HUES6 (cell line): ENCODE data around the gene OXT.
"Not testable (repeated sequence)": the region's sequence is repeated elsewhere in the genome, so short reads cannot be mapped to it uniquely, and the experiment has no call there.

Source experiments
- H3K27ac ChIP-seq: 2 replicates; pipeline ENCODE4 v1.7.0; 2013; ENCODE audit warnings: low read depth, mild to moderate bottlenecking, low read length, inconsistent platforms
- H3K27me3 ChIP-seq: 2 replicates; pipeline ENCODE4 v1.6.1; 2013; ENCODE audit warnings: low read length; ENCODE audit not compliant: control insufficient read depth, insufficient read depth
- H3K36me3 ChIP-seq: 2 replicates; pipeline ENCODE4 v1.6.1; 2013; ENCODE audit warnings: low read length; ENCODE audit not compliant: control insufficient read depth, insufficient read depth
- H3K4me1 ChIP-seq: 2 replicates; pipeline ENCODE4 v1.6.1; 2013; ENCODE audit warnings: low read length; ENCODE audit not compliant: control insufficient read depth, insufficient read depth
- H3K4me3 ChIP-seq: 2 replicates; pipeline ENCODE4 v1.5.1; 2013; ENCODE audit warnings: low read depth, low read length
- H3K9ac ChIP-seq: one replicate; pipeline ENCODE4 v1.6.1; 2013; ENCODE audit warnings: mild to moderate bottlenecking, low read length
- H3K9me3 ChIP-seq: 2 replicates; pipeline ENCODE4 v1.6.1; 2013; ENCODE audit warnings: low read depth, low read length; ENCODE audit not compliant: control insufficient read depth, insufficient read depth

Gene OXT

DNA sequence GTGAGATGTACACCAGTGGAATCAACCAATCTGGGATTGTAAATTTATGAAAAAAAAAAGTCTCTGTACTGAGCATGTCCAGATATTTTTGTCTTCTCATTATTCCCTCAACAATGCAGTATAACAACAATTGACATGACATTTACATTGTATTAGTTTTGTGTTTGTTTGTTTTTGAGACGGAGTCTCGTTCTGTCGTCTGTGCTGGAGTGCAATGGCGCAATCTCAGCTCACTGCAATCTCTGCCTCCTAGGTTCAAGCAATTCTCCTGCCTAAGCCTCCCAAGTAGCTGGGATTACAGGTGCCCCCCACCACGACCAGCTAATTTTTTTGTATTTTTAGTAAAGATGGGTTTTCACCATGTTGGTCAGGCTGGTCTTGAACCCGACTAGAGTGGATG lies 3.9 kb downstream of the OXT start:
- H3K4me1 ChIP-seq, H3K36me3 ChIP-seq, H3K27ac ChIP-seq, H3K9me3 ChIP-seq, H3K9ac ChIP-seq, H3K4me3 ChIP-seq: not testable (repeated sequence)
- H3K27me3 ChIP-seq = peaks cover 32% of the 10 kb centered on the region

DNA sequence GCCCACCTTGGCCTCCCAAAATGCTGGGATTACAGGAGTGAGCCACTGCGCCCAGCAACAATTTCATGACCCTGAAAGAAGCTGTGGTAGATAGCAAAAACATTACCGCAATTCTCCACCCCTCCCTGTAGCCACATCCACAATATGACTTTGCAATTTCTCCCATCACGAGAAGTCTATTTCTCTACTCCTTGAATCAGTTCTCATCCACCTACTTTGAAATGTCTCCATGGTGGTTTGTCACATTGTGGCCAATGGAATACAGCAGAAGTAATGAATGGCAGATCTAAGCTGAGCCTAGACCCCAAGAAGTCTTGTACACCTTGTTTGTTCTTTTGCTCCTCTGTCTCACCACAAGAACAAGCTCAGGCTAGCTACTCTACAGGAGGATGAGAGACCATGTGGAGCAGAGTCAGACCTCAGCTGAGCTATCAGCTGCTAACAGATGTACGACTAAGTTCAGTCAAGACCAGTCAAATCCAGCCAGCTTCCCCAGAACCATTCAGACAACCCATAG lies 6.3 kb downstream of the OXT start:
- Histone ChIP-seq H3K27ac (no peak overlapping the region), H3K9ac (no peak overlapping the region), H3K36me3 (no peaks in the 10 kb centered on the region), H3K27me3 (peaks cover 34% of the 10 kb centered on the region), H3K4me1 (peaks cover 3% of the 10 kb centered on the region), H3K9me3 (no peaks in the 10 kb centered on the region; the same call in 1 of the 2 replicates), H3K4me3 (no peak overlapping the region)

- peaks cover 51% of the 10 kb centered on the region for H3K27me3 ChIP-seq
- H3K27ac ChIP-seq = no peak overlapping the region
- H3K36me3 ChIP-seq = no peaks in the 10 kb centered on the region
- peaks cover 10% of the 10 kb centered on the region; the same call in 1 of the 2 replicates for H3K4me1 ChIP-seq
- H3K9me3 ChIP-seq = no peaks in the 10 kb centered on the region
- no peak overlapping the region for H3K4me3 ChIP-seq
- H3K9ac ChIP-seq = no peak overlapping the region
Measured at GRCh38 chr20:3080939-3081388, 9.5 kb downstream of the OXT start.

- peaks cover 10% of the 10 kb centered on the region; the same call in 1 of the 2 replicates for H3K4me1 ChIP-seq
- H3K27me3 ChIP-seq = peaks cover 51% of the 10 kb centered on the region
- no peak overlapping the region for H3K4me3 ChIP-seq
- H3K9ac ChIP-seq = no peak overlapping the region
- no peaks in the 10 kb centered on the region for H3K9me3 ChIP-seq
- H3K27ac ChIP-seq = no peak overlapping the region
- H3K36me3 ChIP-seq = no peaks in the 10 kb centered on the region
Measured at GRCh38 chr20:3081641-3082040, 10.2 kb downstream of the OXT start.

DNA sequence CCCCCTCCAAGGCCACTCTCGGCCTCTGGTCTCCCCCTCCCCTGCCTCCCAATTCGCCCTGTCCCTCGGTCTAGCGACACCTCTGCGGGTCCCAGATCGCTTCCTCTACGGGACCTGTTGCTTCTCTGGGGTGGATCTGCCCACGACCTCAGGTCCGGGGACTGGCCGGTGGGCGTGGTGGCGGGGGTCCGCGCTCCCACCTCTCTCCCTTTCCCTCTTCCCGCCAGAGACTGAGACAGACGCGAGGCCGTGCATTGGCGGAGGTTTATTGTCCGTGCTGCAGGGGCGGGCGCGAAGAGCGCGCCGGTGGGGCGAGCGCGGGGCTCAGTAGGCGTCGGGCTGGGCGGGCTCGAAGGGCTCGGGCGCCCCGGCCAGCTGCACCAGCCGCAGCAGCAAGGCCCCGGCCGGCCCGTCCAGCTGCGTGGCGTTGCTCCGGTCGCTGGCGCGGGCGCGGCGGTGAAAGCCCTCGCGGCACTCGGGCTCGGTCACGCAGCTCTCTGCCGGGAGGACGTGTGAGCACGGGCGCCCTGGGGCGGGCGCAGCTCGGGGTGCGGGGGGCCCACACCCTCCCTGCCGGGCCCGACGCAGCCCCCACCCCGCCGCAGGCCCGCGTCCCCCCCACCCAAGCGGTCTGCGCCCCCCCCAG lies 11.0 kb downstream of the OXT start:
- Histone ChIP-seq H3K27ac (no peak overlapping the region), H3K27me3 (peaks cover 51% of the 10 kb centered on the region), H3K4me1 (peaks cover 10% of the 10 kb centered on the region; the same call in 1 of the 2 replicates), H3K9me3 (no peaks in the 10 kb centered on the region), H3K4me3 (peak overlapping the region; percentile 58), H3K36me3 (no peaks in the 10 kb centered on the region), H3K9ac (no peak overlapping the region)

DNA sequence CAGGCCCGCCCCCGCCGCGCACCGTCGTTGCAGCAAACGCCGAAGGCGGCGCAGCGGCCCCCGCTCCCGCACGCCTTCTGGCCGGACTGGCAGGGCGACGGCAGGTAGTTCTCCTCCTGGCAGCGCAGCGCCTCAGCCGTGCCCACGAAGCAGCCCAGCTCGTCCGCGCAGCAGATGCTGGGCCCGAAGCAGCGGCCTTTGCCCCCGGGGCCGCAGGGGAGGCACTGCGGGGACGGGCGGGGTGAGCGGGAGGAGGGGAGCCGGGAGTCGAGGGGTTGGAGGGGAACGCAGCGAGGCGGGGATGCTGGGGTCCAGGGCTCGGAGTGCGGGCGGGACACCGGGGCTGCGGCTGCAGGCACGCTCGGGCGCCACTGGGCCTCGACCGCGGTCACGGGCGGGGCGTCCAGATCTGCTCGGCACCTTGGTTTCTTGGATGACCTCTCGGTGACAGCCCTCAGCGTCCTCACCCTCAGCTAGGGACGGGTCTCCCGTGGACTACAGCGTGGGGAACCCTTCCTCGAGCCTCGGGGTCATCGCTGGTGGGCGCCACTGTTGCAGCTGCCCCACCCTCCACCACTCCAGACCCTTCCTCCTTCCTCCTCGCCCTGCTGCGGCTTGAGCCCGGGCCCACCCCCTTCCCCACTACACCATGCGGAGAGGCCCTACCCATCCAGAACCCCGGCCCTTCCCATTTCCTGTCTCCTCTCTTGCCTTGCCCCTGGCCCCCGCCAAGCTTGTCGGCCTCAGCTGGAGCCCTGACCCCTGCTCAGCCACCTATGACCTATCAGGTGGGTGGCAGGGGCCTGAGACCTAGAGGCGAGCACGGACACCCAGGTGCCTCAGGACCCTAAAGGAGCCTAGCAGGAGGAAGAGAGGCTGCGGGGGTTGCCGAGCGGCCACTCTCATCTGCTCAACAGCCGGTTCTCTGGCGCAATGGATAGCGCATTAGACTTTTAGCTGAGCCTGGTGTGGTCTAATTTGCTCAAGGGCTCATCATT lies 11.8 kb downstream of the OXT start:
- H3K27ac ChIP-seq = no peak overlapping the region
- H3K27me3 ChIP-seq = peaks cover 51% of the 10 kb centered on the region
- H3K36me3 ChIP-seq = no peaks in the 10 kb centered on the region
- peaks cover 10% of the 10 kb centered on the region; the same call in 1 of the 2 replicates for H3K4me1 ChIP-seq
- H3K9ac ChIP-seq = peak overlapping the region; percentile 12
- H3K4me3 ChIP-seq = peak overlapping the region; percentile 65
- no peaks in the 10 kb centered on the region for H3K9me3 ChIP-seq

DNA sequence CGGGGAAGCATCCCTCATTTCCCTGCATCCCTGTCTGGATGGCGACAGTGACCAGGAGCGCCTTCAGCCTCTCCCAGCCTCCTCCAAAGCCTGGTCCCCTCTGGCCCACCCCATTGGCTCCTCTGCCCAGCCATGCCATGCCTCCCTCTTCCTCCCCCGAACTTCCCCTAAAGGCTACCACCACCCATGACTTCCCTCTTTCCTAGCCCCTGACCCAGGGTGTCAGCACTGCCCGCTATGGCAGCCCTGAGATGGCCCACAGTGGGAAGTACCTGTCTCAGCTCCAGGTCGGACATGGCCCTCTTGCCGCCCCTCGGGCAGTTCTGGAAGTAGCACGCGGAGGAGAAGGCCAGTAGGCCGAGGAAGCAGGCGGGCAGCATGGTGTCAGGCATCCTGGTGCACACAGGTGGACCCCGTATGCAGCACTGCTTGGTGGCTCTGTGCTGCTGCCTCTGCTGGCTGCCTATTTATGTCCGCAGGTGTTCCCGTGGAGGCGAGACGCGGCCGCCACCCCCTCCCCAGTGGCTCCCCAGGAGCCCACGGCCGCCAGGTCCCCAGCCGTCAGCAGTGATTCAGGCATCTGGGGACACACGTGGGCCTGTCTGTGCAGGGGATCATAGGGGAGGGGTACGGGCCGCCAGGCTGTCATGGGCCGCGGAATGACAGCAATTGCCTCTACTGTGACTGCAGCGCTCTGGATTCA lies 13.0 kb downstream of the OXT start, which contains the start of gene AVP:
AVP (minus strand) TSS at position 442 of the 703 bp plus-strand sequence; CDS start at position 392, 50 bp downstream.
- Histone ChIP-seq H3K27ac (no peak within 1 kb of the TSS), H3K9ac (no peak within 1 kb of the TSS), H3K4me1 (peaks cover 10% of the 10 kb centered on the region; the same call in 1 of the 2 replicates), H3K36me3 (no peaks in the 10 kb centered on the region), H3K4me3 (peak within 1 kb of the TSS; percentile 65), H3K27me3 (peaks cover 48% of the 10 kb centered on the region), H3K9me3 (no peaks in the 10 kb centered on the region)

DNA sequence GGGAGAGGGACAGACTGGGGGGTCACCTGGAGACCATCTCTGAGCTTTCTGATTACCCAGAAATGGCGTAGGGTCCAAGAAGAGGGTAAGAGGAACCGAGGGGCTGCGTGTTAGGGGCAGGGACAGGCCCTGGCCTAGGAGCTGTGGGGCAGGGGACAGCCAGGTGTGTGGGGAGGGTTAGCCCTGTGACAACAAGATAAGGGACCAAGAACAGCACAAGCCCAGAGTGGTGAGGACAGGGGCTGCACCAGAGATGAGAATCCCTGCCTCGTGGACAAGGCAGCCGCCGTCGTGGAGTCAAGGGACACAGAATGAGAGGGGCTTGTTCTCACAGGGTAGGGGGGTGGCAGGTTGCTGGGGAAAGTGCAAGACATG lies 13.6 kb downstream of the OXT start:
- no peak overlapping the region for H3K4me3 ChIP-seq
- H3K27me3 ChIP-seq = peaks cover 49% of the 10 kb centered on the region
- H3K9me3 ChIP-seq = no peaks in the 10 kb centered on the region
- H3K4me1 ChIP-seq = peaks cover 10% of the 10 kb centered on the region; the same call in 1 of the 2 replicates
- no peak overlapping the region for H3K9ac ChIP-seq
- no peaks in the 10 kb centered on the region for H3K36me3 ChIP-seq
- H3K27ac ChIP-seq = no peak overlapping the region

DNA sequence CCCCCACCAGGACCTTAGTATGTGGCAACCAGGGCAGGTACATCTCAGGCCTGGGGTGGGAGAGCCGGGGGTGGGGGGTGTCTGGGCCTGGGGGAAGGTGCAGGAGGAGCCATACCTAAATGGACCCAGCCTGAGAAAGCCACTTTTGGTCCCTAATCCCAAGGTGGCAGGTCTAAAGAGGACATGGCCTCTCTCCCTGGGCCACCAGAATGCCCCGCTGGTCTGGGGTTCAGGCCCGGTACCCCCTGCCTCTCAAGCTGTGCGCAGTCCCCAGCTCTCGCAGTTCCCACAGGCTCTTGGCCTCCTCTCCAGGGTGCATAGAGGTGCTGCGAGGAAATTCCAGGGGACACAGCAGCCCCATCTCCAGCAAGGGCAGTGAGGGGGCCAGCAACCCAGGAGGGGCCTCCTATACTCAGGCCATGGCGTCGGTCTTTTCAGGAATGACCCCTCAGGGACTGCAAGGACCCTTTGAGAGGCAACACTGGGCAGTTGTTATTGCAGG lies 14.2 kb downstream of the OXT start:
- Histone ChIP-seq H3K4me1 (peaks cover 10% of the 10 kb centered on the region; the same call in 1 of the 2 replicates), H3K27me3 (peaks cover 48% of the 10 kb centered on the region), H3K9me3 (no peaks in the 10 kb centered on the region), H3K9ac (no peak overlapping the region), H3K4me3 (no peak overlapping the region), H3K27ac (no peak overlapping the region), H3K36me3 (no peaks in the 10 kb centered on the region)

DNA sequence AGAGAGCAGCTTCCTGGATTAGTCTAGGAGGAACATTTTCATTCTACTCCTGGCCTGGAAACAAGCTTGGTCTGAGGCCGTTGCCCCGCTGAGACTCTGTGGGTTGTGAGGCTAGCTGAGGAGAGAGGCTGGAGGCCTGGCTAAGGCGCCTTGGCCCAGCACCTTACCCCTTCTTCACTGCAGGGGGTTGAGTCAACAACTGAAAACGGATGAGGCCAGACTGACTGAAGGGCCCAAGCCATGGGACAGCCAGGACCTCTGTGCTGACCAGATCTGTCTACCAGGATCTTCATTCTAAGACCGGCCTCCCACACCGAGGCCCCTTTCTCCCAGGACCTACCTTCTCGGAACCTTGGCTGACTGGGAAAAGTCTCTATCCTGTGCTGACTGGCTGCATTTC lies 16.6 kb downstream of the OXT start:
- Histone ChIP-seq H3K27me3 (peaks cover 30% of the 10 kb centered on the region), H3K9ac (no peak overlapping the region), H3K4me3 (no peak overlapping the region), H3K9me3 (no peaks in the 10 kb centered on the region), H3K36me3 (no peaks in the 10 kb centered on the region), H3K4me1 (peaks cover 8% of the 10 kb centered on the region; the same call in 1 of the 2 replicates), H3K27ac (no peak overlapping the region)
